Measurements from ENCODE around the gene TBC1D10A. TPM values are rescaled to one million over a fixed set of nuclear protein-coding genes. Genes with fewer than 3 reads are reported as not detected.

Gene TBC1D10A
- total and polyA plus RNA-seq, 2 donors (not counting 1 experiment from before 2014, with no cell fraction given) = 10.8 to 11.7 TPM

GRCh38 chr22:30266445-30267381 is 60.0 kb downstream of the TBC1D10A start, which contains the start of gene OSM:
OSM (minus strand) TSS chr22:30266851; CDS start chr22:30266799, 52 bp downstream.
- no peak within 1 kb of the TSS for H3K27ac ChIP-seq (ENCODE audit: insufficient read depth, low read length)
- DNase-seq (ENCODE audit: low read depth in 2 of 2) = no peak
- H3K4me1 ChIP-seq (ENCODE audit: control insufficient read depth, extremely low read depth, insufficient read depth, low read length) = no peaks in the 10 kb centered on the region
- H3K4me3 ChIP-seq (replicated peaks in 1 of 4; ENCODE audit: control extremely low read depth in 1 of 4, insufficient read depth in 1 of 4, low read depth in 3 of 4, low read length in 4 of 4) = no peak within 1 kb of the TSS
- no peaks in the 10 kb centered on the region for H4K20me1 ChIP-seq (ENCODE audit: control insufficient read depth, extremely low read depth, insufficient read depth, low read length)
- H3K4me2 ChIP-seq (ENCODE audit: extremely low read depth, insufficient read depth, low read length) = no peak within 1 kb of the TSS
- no peak within 1 kb of the TSS for H3K9ac ChIP-seq (ENCODE audit: insufficient read depth, low read length)
- H3K27me3 ChIP-seq (ENCODE audit: control insufficient read depth, insufficient read depth, low read length) = no peaks in the 10 kb centered on the region
- H3K79me2 ChIP-seq (ENCODE audit: control insufficient read depth, insufficient read depth, low read length) = no peaks in the 10 kb centered on the region
- no peak within 1 kb of the TSS for H2AFZ ChIP-seq (ENCODE audit: low read length)
- TF ChIP-seq CTCF (conservative IDR thresholded peaks at IDR 0.05 in 1 of 2, IDR thresholded peaks at IDR 0.05 in 1 of 2; ENCODE audit: low read depth in 1 of 2, low read length in 2 of 2) = no peak
- no peak for TF ChIP-seq EZH2 (IDR thresholded peaks at IDR 0.05; ENCODE audit: low read length, missing control alignments)
- no peaks in the 10 kb centered on the region for H3K9me3 ChIP-seq (ENCODE audit: control insufficient read depth, insufficient read depth, low read depth, low read length)
- no peaks in the 10 kb centered on the region for H3K36me3 ChIP-seq (ENCODE audit: control insufficient read depth, insufficient read depth, low read length)

GRCh38 chr22:30265823-30266444 is 60.8 kb downstream of the TBC1D10A start:
- Histone ChIP-seq H3K36me3 (ENCODE audit: control insufficient read depth, insufficient read depth, low read length) (no peaks in the 10 kb centered on the region), H3K4me3 (replicated peaks in 1 of 4; ENCODE audit: control extremely low read depth in 1 of 4, insufficient read depth in 1 of 4, low read depth in 3 of 4, low read length in 4 of 4) (no peak overlapping the region), H3K4me1 (ENCODE audit: control insufficient read depth, extremely low read depth, insufficient read depth, low read length) (no peaks in the 10 kb centered on the region), H3K4me2 (ENCODE audit: extremely low read depth, insufficient read depth, low read length) (no peak overlapping the region), H3K9me3 (ENCODE audit: control insufficient read depth, insufficient read depth, low read depth, low read length) (no peaks in the 10 kb centered on the region), H3K9ac (ENCODE audit: insufficient read depth, low read length) (no peak overlapping the region), H2AFZ (ENCODE audit: low read length) (no peak overlapping the region), H3K79me2 (ENCODE audit: control insufficient read depth, insufficient read depth, low read length) (no peaks in the 10 kb centered on the region), H3K27ac (ENCODE audit: insufficient read depth, low read length) (no peak overlapping the region), H4K20me1 (ENCODE audit: control insufficient read depth, extremely low read depth, insufficient read depth, low read length) (no peaks in the 10 kb centered on the region), H3K27me3 (ENCODE audit: control insufficient read depth, insufficient read depth, low read length) (no peaks in the 10 kb centered on the region)
- no peak for DNase-seq (ENCODE audit: low read depth in 2 of 2)
- no peak for TF ChIP-seq EZH2 (IDR thresholded peaks at IDR 0.05; ENCODE audit: low read length, missing control alignments)
- no peak for TF ChIP-seq CTCF (conservative IDR thresholded peaks at IDR 0.05 in 1 of 2, IDR thresholded peaks at IDR 0.05 in 1 of 2; ENCODE audit: low read depth in 1 of 2, low read length in 2 of 2)

GRCh38 chr22:30265131-30265720 is 61.5 kb downstream of the TBC1D10A start:
- Histone ChIP-seq H3K4me1 (ENCODE audit: control insufficient read depth, extremely low read depth, insufficient read depth, low read length) (no peaks in the 10 kb centered on the region), H3K27me3 (ENCODE audit: control insufficient read depth, insufficient read depth, low read length) (no peaks in the 10 kb centered on the region), H3K36me3 (ENCODE audit: control insufficient read depth, insufficient read depth, low read length) (no peaks in the 10 kb centered on the region), H4K20me1 (ENCODE audit: control insufficient read depth, extremely low read depth, insufficient read depth, low read length) (no peaks in the 10 kb centered on the region), H3K9ac (ENCODE audit: insufficient read depth, low read length) (no peak overlapping the region), H3K4me3 (replicated peaks in 1 of 4; ENCODE audit: control extremely low read depth in 1 of 4, insufficient read depth in 1 of 4, low read depth in 3 of 4, low read length in 4 of 4) (no peak overlapping the region), H3K4me2 (ENCODE audit: extremely low read depth, insufficient read depth, low read length) (no peak overlapping the region), H2AFZ (ENCODE audit: low read length) (no peak overlapping the region), H3K79me2 (ENCODE audit: control insufficient read depth, insufficient read depth, low read length) (no peaks in the 10 kb centered on the region), H3K27ac (ENCODE audit: insufficient read depth, low read length) (no peak overlapping the region), H3K9me3 (ENCODE audit: control insufficient read depth, insufficient read depth, low read depth, low read length) (no peaks in the 10 kb centered on the region)
- no peak for DNase-seq (ENCODE audit: low read depth in 2 of 2)
- no peak for TF ChIP-seq CTCF (conservative IDR thresholded peaks at IDR 0.05 in 1 of 2, IDR thresholded peaks at IDR 0.05 in 1 of 2; ENCODE audit: low read depth in 1 of 2, low read length in 2 of 2)
- no peak for TF ChIP-seq EZH2 (IDR thresholded peaks at IDR 0.05; ENCODE audit: low read length, missing control alignments)
